H1 (cell line): ENCODE data around the gene REPS1. TPM values are rescaled to one million over a fixed set of nuclear protein-coding genes. Genes with fewer than 3 reads are reported as not detected.

ENCODE experiments used
- CTCF ChIA-PET: fragments of 300-600 bp; sonication (Branson Sonifier 250); formaldehyde crosslinking; loops from one replicate; lab custom pipeline; 2021; ENCODE audit not compliant: partially characterized antibody; lab: Charles Lee
- POLR2A ChIA-PET: fragments of 300-600 bp; sonication (Branson Sonifier 250); formaldehyde crosslinking; loops from one replicate; lab custom pipeline; 2021; ENCODE audit warnings: inconsistent platforms; ENCODE audit not compliant: partially characterized antibody; lab: Charles Lee
- DNase-seq, 2 experiments: peaks; one replicate each; pipeline versions ENCODE4 v3.0.0 to v3.0.0-alpha.2; 2010 to 2022; ENCODE audit warnings: low spot score in 2 of 2, low read depth in 1 of 2, mixed read lengths in 1 of 2
- FAIRE-seq: peaks from 2 replicates; lab custom pipeline; 2011; peaks lifted over from hg19 to GRCh38; lab: Jason Lieb, UNC
- H2AFZ ChIP-seq: 2 replicates; pipeline ENCODE4 v1.8.1; 2012; ENCODE audit warnings: low read length, inconsistent platforms
- H2AK5ac ChIP-seq: 2 replicates; pipeline ENCODE4 v1.6.1; 2013; ENCODE audit warnings: low read depth, low read length
- H2BK120ac ChIP-seq: replicated peaks from 2 replicates; pipeline ENCODE3; 2013; ENCODE audit warnings: low read depth, low read length, inconsistent platforms
- H2BK12ac ChIP-seq: 2 replicates; pipeline ENCODE4 v1.6.1; 2013; ENCODE audit warnings: low read depth, low read length
- H2BK15ac ChIP-seq: 2 replicates; pipeline ENCODE4 v1.6.1; 2013; ENCODE audit warnings: low read length
- H2BK20ac ChIP-seq: 2 replicates; pipeline ENCODE4 v1.6.1; 2013; ENCODE audit warnings: low read length
- H2BK5ac ChIP-seq: 2 replicates; pipeline ENCODE4 v1.6.1; 2013; ENCODE audit warnings: low read depth, low read length
- H3K14ac ChIP-seq: 2 replicates; pipeline ENCODE4 v1.6.1; 2013; ENCODE audit warnings: inconsistent platforms; ENCODE audit not compliant: insufficient read length
- H3K18ac ChIP-seq: 2 replicates; pipeline ENCODE4 v1.6.1; 2013; ENCODE audit warnings: low read length; ENCODE audit errors: extremely low read depth
- H3K23ac ChIP-seq: 2 replicates; pipeline ENCODE4 v1.6.1; 2013; ENCODE audit warnings: inconsistent platforms; ENCODE audit not compliant: insufficient read length
- H3K23me2 ChIP-seq: 2 replicates; pipeline ENCODE4 v1.6.1; 2013; ENCODE audit warnings: low read depth, low read length
- H3K27ac ChIP-seq: 2 replicates; pipeline ENCODE4 v1.6.1; 2011; ENCODE audit warnings: low read depth, low read length, inconsistent platforms
- H3K27me3 ChIP-seq, 4 experiments: replicated peaks in 1 of 4; 1 replicate in 1 of 4; 2 replicates in 3 of 4; pipeline versions ENCODE4 v1.6.1 to v1.8.1; 2011 to 2013; ENCODE audit warnings: low read length in 3 of 4, mild to moderate bottlenecking in 3 of 4, inconsistent platforms in 2 of 4, mixed read lengths in 2 of 4, moderate library complexity in 1 of 4; ENCODE audit not compliant: control insufficient read depth in 3 of 4, insufficient read depth in 3 of 4; ENCODE audit errors: extremely low read depth in 1 of 4
- H3K36me3 ChIP-seq, 4 experiments: 2 replicates each; pipeline versions ENCODE4 v1.6.1 to v1.8.1; 2011 to 2013; ENCODE audit warnings: mild to moderate bottlenecking in 4 of 4, low read length in 3 of 4, moderate library complexity in 2 of 4, control low read depth in 1 of 4, inconsistent platforms in 1 of 4; ENCODE audit not compliant: insufficient read depth in 4 of 4, control insufficient read depth in 2 of 4
- H3K4ac ChIP-seq: replicated peaks from 2 replicates; pipeline ENCODE3; 2013; ENCODE audit warnings: low read length, low read depth, mixed read lengths, inconsistent platforms; ENCODE audit not compliant: insufficient read length
- H3K4me1 ChIP-seq, 4 experiments: replicated peaks in 1 of 4; 1 replicate in 1 of 4; 2 replicates in 3 of 4; pipeline versions ENCODE4 v1.6.1 to v1.8.1; 2011 to 2013; ENCODE audit warnings: low read length in 3 of 4, inconsistent platforms in 2 of 4, mixed read lengths in 1 of 4; ENCODE audit not compliant: insufficient read depth in 4 of 4, control insufficient read depth in 3 of 4
- H3K4me2 ChIP-seq, 2 experiments: 2 replicates each; pipeline versions ENCODE4 v1.6.1 to v1.8.1; 2011 to 2013; ENCODE audit warnings: low read depth in 2 of 2, low read length in 2 of 2, control low read depth in 1 of 2, inconsistent platforms in 1 of 2, mild to moderate bottlenecking in 1 of 2; ENCODE audit not compliant: insufficient read depth in 1 of 2
- H3K4me3 ChIP-seq, 4 experiments: fragments of 200-600, 300-600 bp in 1 of 4; sonication (generic), shearing (Covaris generic), sonication (Bioruptor Twin) in 1 of 4; 2 replicates each; pipeline versions ENCODE4 v1.5.1 to v1.8.1; 2011 to 2016; ENCODE audit warnings: low read length in 4 of 4, low read depth in 3 of 4, control low read depth in 2 of 4, inconsistent platforms in 2 of 4, mild to moderate bottlenecking in 2 of 4, mixed read lengths in 1 of 4, moderate library complexity in 1 of 4; ENCODE audit not compliant: insufficient read depth in 2 of 4; ENCODE audit errors: extremely low read depth in 1 of 4
- H3K56ac ChIP-seq: replicated peaks from 2 replicates; pipeline ENCODE3; 2013; ENCODE audit warnings: low read depth, mild to moderate bottlenecking, mixed read lengths, low read length, inconsistent platforms; ENCODE audit not compliant: insufficient read length
- H3K79me1 ChIP-seq: 2 replicates; pipeline ENCODE4 v1.6.1; 2013; ENCODE audit warnings: low read depth, low read length, control low read depth
- H3K79me2 ChIP-seq, 2 experiments: 2 replicates each; pipeline versions ENCODE4 v1.6.1 to v1.8.1; 2012 to 2013; ENCODE audit warnings: low read length in 2 of 2, mild to moderate bottlenecking in 2 of 2, inconsistent platforms in 1 of 2; ENCODE audit not compliant: insufficient read depth in 2 of 2, control insufficient read depth in 1 of 2
- H3K9ac ChIP-seq, 4 experiments: replicated peaks in 1 of 4; 1 replicate in 1 of 4; 2 replicates in 3 of 4; pipeline versions ENCODE4 v1.6.1 to v1.8.1; 2011 to 2013; ENCODE audit warnings: low read depth in 3 of 4, low read length in 3 of 4, control low read depth in 2 of 4, mild to moderate bottlenecking in 2 of 4, moderate library complexity in 2 of 4, inconsistent platforms in 1 of 4; ENCODE audit errors: extremely low read depth in 1 of 4
- H3K9me3 ChIP-seq, 2 experiments: 2 replicates each; pipeline versions ENCODE4 v1.6.1 to v1.8.1; 2012 to 2013; ENCODE audit warnings: mild to moderate bottlenecking in 2 of 2, moderate library complexity in 2 of 2, control low read depth in 1 of 2, inconsistent platforms in 1 of 2, low read depth in 1 of 2, low read length in 1 of 2, mixed read lengths in 1 of 2; ENCODE audit not compliant: insufficient read depth in 2 of 2
- H4K20me1 ChIP-seq, 2 experiments: replicated peaks in 1 of 2; 2 replicates each; pipeline versions ENCODE3 to v1.8.1; 2011 to 2013; ENCODE audit warnings: inconsistent platforms in 2 of 2, low read length in 2 of 2, mild to moderate bottlenecking in 1 of 2; ENCODE audit not compliant: insufficient read depth in 2 of 2, control insufficient read depth in 1 of 2
- H4K5ac ChIP-seq: 2 replicates; pipeline ENCODE4 v1.6.1; 2013; ENCODE audit warnings: low read length, low read depth, mixed read lengths, inconsistent platforms; ENCODE audit not compliant: insufficient read length
- H4K8ac ChIP-seq: 2 replicates; pipeline ENCODE4 v1.8.0; 2013; ENCODE audit warnings: mild to moderate bottlenecking, moderate library complexity, low read length, inconsistent platforms; ENCODE audit not compliant: insufficient read depth; ENCODE audit errors: extremely low read depth
- H4K91ac ChIP-seq: replicated peaks from 2 replicates; pipeline ENCODE3; 2013; ENCODE audit warnings: low read length, mixed read lengths, inconsistent platforms; ENCODE audit not compliant: insufficient read length
- ASH2L ChIP-seq: fragments of 200-600, 300-600 bp; sonication (generic); IDR thresholded peaks from one replicate; pipeline ENCODE4 v1.7.1; 2017; ENCODE audit warnings: low read length
- ATF2 ChIP-seq: IDR thresholded peaks from 2 replicates; pipeline ENCODE4 v1.6.1; 2012; ENCODE audit warnings: low read length, inconsistent platforms
- JUN ChIP-seq: IDR thresholded peaks from 2 replicates; pipeline ENCODE4 v1.6.1; 2011; ENCODE audit warnings: low read depth, mild to moderate bottlenecking, improper control_type of control experiment, low read length
- KDM5A ChIP-seq: fragments of 200-600 bp; IDR thresholded peaks from 2 replicates; pipeline ENCODE4 v1.7.1; 2012; ENCODE audit warnings: mild to moderate bottlenecking, low read length, inconsistent platforms, mixed read lengths
- POLR2A ChIP-seq, 2 experiments: IDR thresholded peaks; 1 replicate in 1 of 2; 2 replicates in 1 of 2; pipeline ENCODE4 v1.6.1; 2011; ENCODE audit warnings: low read depth in 2 of 2, low read length in 2 of 2, mild to moderate bottlenecking in 2 of 2; ENCODE audit errors: control extremely low read depth in 1 of 2
- POU5F1 ChIP-seq: IDR thresholded peaks from 2 replicates; pipeline ENCODE4 v1.6.1; 2011; ENCODE audit warnings: low read depth, mild to moderate bottlenecking, low read length, moderate library complexity
- RFX5 ChIP-seq: IDR thresholded peaks from 2 replicates; pipeline ENCODE4 v1.6.1; 2011; ENCODE audit warnings: low read depth, low read length, improper control_type of control experiment, borderline replicate concordance
- SAP30 ChIP-seq: fragments of 300-600 bp; sonication (generic); IDR thresholded peaks from 2 replicates; pipeline ENCODE4 v1.7.1; 2012; ENCODE audit warnings: low read length, moderate library complexity, mild to moderate bottlenecking, inconsistent platforms; ENCODE audit not compliant: insufficient read depth, insufficient replicate concordance
- SIRT6 ChIP-seq: IDR thresholded peaks from one replicate; pipeline ENCODE4 v1.7.1; 2012; ENCODE audit warnings: low read length, inconsistent platforms
- SIX5 ChIP-seq: IDR thresholded peaks from 2 replicates; pipeline ENCODE4 v1.6.1; 2011; ENCODE audit warnings: mild to moderate bottlenecking, low read depth, low read length
- USF2 ChIP-seq: IDR thresholded peaks from 2 replicates; pipeline ENCODE4 v1.6.1; 2011; ENCODE audit warnings: low read length, improper control_type of control experiment
- ZNF274 ChIP-seq: IDR thresholded peaks from 2 replicates; pipeline ENCODE4 v1.7.0; 2012; ENCODE audit warnings: low read length, borderline replicate concordance; ENCODE audit errors: extremely low read depth
- WGBS, 2 experiments: shearing (Covaris generic) in 1 of 2; methylation state at CpG; one replicate each; pipeline versions ENCODE4 v1.1.6 to v1.1.7; 2013 to 2015; ENCODE audit warnings: low lambda C conversion rate in 2 of 2, mixed read lengths in 2 of 2, inconsistent platforms in 1 of 2, low coverage in 1 of 2, missing lambda C conversion rate in 1 of 2; ENCODE audit not compliant: insufficient replicate concordance in 2 of 2, insufficient coverage in 1 of 2, insufficient read length in 1 of 2; ENCODE audit errors: extremely low coverage in 1 of 2, missing lambda C conversion rate in 1 of 2; 5-methylcytosine and 5-hydroxymethylcytosine counted together
- polyA plus RNA-seq, 7 experiments: library from polyadenylated mRNA; depleted of rRNA in 3 of 7; stranded (reverse) in 5 of 7; unstranded in 2 of 7; fragments of >200 nt in 5 of 7; fragments of 200-250 nt in 2 of 7; gene quantifications; 1 replicate in 5 of 7; 2 replicates in 1 of 7; 4 replicates in 1 of 7; pipeline versions ENCODE4 v1.2.1 to v1.2.3, GENCODE V29; 2011 to 2013; ENCODE audit warnings: missing spikeins in 2 of 7, mixed read lengths in 2 of 7
- total RNA-seq: library from RNA; stranded (reverse); fragmentation: NEBNext Ultra II Directional; extraction: Animal tissue kit (Norgen Biotek cat#: 25700); gene quantifications from 2 replicates; pipeline ENCODE4 v1.2.1, GENCODE V29; 2021

REPS1 gene
- total and polyA plus RNA-seq, 2 of the 8 experiments (the other 6 are each of a cell fraction or from before 2014, with no cell fraction given), result 52.1 to 68.9 TPM

- Histone ChIP-seq H2BK12ac (no peak overlapping the region), H3K9me3 (no peaks in the 10 kb centered on the region), H2AFZ (no peak overlapping the region), H3K18ac (no peak overlapping the region), H2BK15ac (no peak overlapping the region), H3K4ac (no peak overlapping the region), H4K91ac (no peak overlapping the region), H3K27me3 (no peaks in the 10 kb centered on the region), H3K4me3 (no peak overlapping the region), H3K23ac (no peak overlapping the region), H3K14ac (no peak overlapping the region), H3K4me1 (peaks cover 0 to 1% (median 0%) of the 10 kb centered on the region in 4 experiments; a peak in 2 of 7 replicates), H2BK20ac (no peak overlapping the region), H2AK5ac (no peak overlapping the region), H4K5ac (no peak overlapping the region), H4K20me1 (no peaks in the 10 kb centered on the region), H2BK120ac (no peak overlapping the region), H3K79me1 (no peaks in the 10 kb centered on the region), H3K79me2 (no peaks in the 10 kb centered on the region), H3K4me2 (no peak overlapping the region), H3K9ac (no peak overlapping the region), H3K23me2 (no peaks in the 10 kb centered on the region; the same call in 1 of the 2 replicates), H3K27ac (no peak overlapping the region), H2BK5ac (no peak overlapping the region), H3K36me3 (no peaks in the 10 kb centered on the region), H4K8ac (no peak overlapping the region), H3K56ac (no peak overlapping the region)
- ChIA-PET CTCF (interaction anchor here (1.1 to 1.8 kb wide), 3 partner anchors 22 to 195 kb away, joined by 3 to 4 read pairs (median 3); no protein-coding TSS in a partner anchor), POLR2A (interaction anchor here (1.4 to 1.7 kb wide), 2 partner anchors 15 to 24 kb away, joined by 3 read pairs; no protein-coding TSS in a partner anchor)
- FAIRE-seq, result no peak
- 89% methylated on average over 3 of the region's 3 CpGs; no CpG with 5 or more reads in 1 of the 2 experiments for WGBS, 2 experiments
- DNase-seq, result no peak
- TF ChIP-seq ASH2L (no peak), SIX5 (no peak), POLR2A (IDR thresholded peaks at IDR 0.05; ENCODE audit: control extremely low read depth in 1 of 2, low read depth in 2 of 2, low read length in 2 of 2) (no peak), ATF2 (no peak), JUN (no peak), SIRT6 (no peak), RFX5 (no peak), USF2 (no peak), POU5F1 (no peak), ZNF274 (no peak), SAP30 (no peak), KDM5A (no peak)
These were observed 23.9 kb upstream of the REPS1 start for GRCh38 chr6:139011980-139012379.
